ENCODE results near the gene OTUD7B.
A peak's percentile ranks its signal among the peaks of the same experiment; 100 is the strongest.
"Not testable (repeated sequence)": the region's sequence is repeated elsewhere in the genome, so short reads cannot be mapped to it uniquely, and the experiment has no call there.

OTUD7B gene

GRCh38 chr1:149945206-149945605 is 65.3 kb downstream of the OTUD7B start:
- DNase-seq (ENCODE audit: low spot score) = peak; percentile 42

GRCh38 chr1:149942885-149943284 is 67.6 kb downstream of the OTUD7B start:
- no peak for DNase-seq (ENCODE audit: low spot score)

- DNase-seq (ENCODE audit: low spot score) = peak; percentile 69
These were observed 68.3 kb downstream of the OTUD7B start for GRCh38 chr1:149942207-149942606.

- DNase-seq (ENCODE audit: low spot score) = no peak
These were observed 70.1 kb downstream of the OTUD7B start for GRCh38 chr1:149940427-149940826.

- not testable (repeated sequence) for DNase-seq (ENCODE audit: low spot score)
These were observed 71.9 kb downstream of the OTUD7B start for GRCh38 chr1:149938668-149939003.

- DNase-seq (ENCODE audit: low spot score) = no peak
These were observed 72.8 kb downstream of the OTUD7B start for GRCh38 chr1:149937759-149938158.

- no peak for DNase-seq (ENCODE audit: low spot score)
These were observed 73.4 kb downstream of the OTUD7B start for GRCh38 chr1:149936992-149937705.

GRCh38 chr1:149936170-149936991 is 74.1 kb downstream of the OTUD7B start, which contains the start of gene MTMR11:
MTMR11 (minus strand) TSS chr1:149936879; CDS start chr1:149936647, 232 bp downstream.
- DNase-seq (ENCODE audit: low spot score) = peak; percentile 40

- DNase-seq (ENCODE audit: low spot score) = no peak
These were observed 76.2 kb downstream of the OTUD7B start for GRCh38 chr1:149934356-149934755.

GRCh38 chr1:149933208-149933607 is 77.3 kb downstream of the OTUD7B start:
- DNase-seq (ENCODE audit: low spot score) = no peak

GRCh38 chr1:149932474-149932873 is 78.1 kb downstream of the OTUD7B start:
- no peak for DNase-seq (ENCODE audit: low spot score)

GRCh38 chr1:149931212-149931790 is 79.2 kb downstream of the OTUD7B start:
- DNase-seq (ENCODE audit: low spot score) = no peak

GRCh38 chr1:149929856-149930255 is 80.7 kb downstream of the OTUD7B start:
- DNase-seq (ENCODE audit: low spot score) = no peak

- no peak for DNase-seq (ENCODE audit: low spot score)
These were observed 82.2 kb downstream of the OTUD7B start for GRCh38 chr1:149928401-149928724.

- peak; percentile 98 for DNase-seq (ENCODE audit: low spot score)
These were observed 82.7 kb downstream of the OTUD7B start, which contains the start of gene SF3B4 for GRCh38 chr1:149927563-149928400. SF3B4 (minus strand) TSS chr1:149927803; CDS start chr1:149927759, 44 bp downstream.

- DNase-seq (ENCODE audit: low spot score) = no peak
These were observed 83.4 kb downstream of the OTUD7B start for GRCh38 chr1:149927056-149927562.

GRCh38 chr1:149926296-149926695 is 84.2 kb downstream of the OTUD7B start:
- DNase-seq (ENCODE audit: low spot score) = no peak

- no peak for DNase-seq (ENCODE audit: low spot score)
These were observed 84.8 kb downstream of the OTUD7B start for GRCh38 chr1:149925751-149926150.

GRCh38 chr1:149925345-149925744 is 85.2 kb downstream of the OTUD7B start:
- DNase-seq (ENCODE audit: low spot score) = no peak

- DNase-seq (ENCODE audit: low spot score) = no peak
These were observed 86.9 kb downstream of the OTUD7B start for GRCh38 chr1:149923626-149924025.

- DNase-seq (ENCODE audit: low spot score) = peak; percentile 84
These were observed 92.9 kb downstream of the OTUD7B start, which contains the start of gene SV2A for GRCh38 chr1:149917571-149918144. SV2A (minus strand) TSS chr1:149917844; CDS start chr1:149913840, 4,004 bp downstream.
